GM12865 (cell line): ENCODE measurements around the gene PEX5.
A peak's percentile ranks its signal among the peaks of the same experiment; 100 is the strongest.

Source experiments
- DNase-seq: peaks from one replicate; pipeline ENCODE4 v3.0.0; 2010; ENCODE audit warnings: low read depth
- H3K4me3 ChIP-seq: 2 replicates; pipeline ENCODE4 v1.5.1; 2011; ENCODE audit warnings: mild to moderate bottlenecking, low read depth, low read length, control low read depth
- CTCF ChIP-seq: IDR thresholded peaks from 2 replicates; pipeline ENCODE4 v1.5.1; 2011; ENCODE audit warnings: low read length, control low read depth, low read depth, inconsistent platforms; ENCODE audit not compliant: insufficient read depth; ENCODE audit errors: missing control alignments

Gene PEX5

DNA sequence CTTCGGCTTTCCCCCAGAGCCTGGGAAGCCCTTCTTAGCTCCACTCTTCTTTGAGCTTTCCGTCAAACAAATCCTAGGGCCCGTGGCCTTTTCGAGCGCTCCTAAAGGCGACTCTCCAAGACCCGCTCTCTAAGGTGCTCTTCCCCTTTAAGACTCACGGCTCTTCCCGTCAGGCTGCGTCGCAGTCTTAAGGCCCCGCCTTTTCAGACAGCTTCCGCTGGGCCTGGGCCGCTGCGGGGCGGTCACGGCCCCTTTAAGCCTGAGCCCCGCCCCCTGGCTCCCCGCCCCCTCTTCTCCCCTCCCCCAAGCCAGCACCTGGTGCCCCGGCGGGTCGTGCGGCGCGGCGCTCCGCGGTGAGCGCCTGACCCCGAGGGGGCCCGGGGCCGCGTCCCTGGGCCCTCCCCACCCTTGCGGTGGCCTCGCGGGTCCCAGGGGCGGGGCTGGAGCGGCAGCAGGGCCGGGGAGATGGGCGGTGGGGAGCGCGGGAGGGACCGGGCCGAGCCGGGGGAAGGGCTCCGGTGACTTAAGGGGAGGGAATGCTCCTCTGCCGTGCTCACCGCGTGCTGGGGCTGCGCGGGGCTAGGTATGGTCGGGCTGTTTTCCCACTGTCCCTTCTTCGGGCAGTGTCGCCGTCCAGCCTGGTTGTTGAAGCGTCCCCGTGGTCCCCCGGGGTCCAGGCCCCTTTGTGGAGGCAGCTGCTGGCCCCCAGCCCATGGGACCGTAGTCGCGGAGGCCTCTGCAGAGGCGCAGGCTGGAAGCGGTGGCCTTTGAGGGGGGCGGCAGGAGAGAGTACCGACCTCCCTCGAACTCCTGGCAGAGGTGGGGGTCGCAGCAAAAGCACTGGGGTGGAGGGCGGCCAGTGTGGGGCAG, at the start of gene PEX5:
Gene PEX5 (plus strand): TSS at position 289 of the 870 bp plus-strand sequence. CDS start 692 bp downstream, outside the sequence.
- peak; percentile 95 for DNase-seq
- no peak for TF ChIP-seq CTCF
- H3K4me3 ChIP-seq, result peak within 1 kb of the TSS; percentile 78

GRCh38 chr12:7141351-7142005, 48.0 kb upstream of the PEX5 start:
- DNase-seq, result no peak
- H3K4me3 ChIP-seq, result no peak overlapping the region
- TF ChIP-seq CTCF, result no peak

- H3K4me3 ChIP-seq, result no peak overlapping the region
- peak; percentile 52 for DNase-seq
- TF ChIP-seq CTCF, result peak; percentile 63
Observed at GRCh38 chr12:7142056-7142644, 47.3 kb upstream of the PEX5 start.

DNA sequence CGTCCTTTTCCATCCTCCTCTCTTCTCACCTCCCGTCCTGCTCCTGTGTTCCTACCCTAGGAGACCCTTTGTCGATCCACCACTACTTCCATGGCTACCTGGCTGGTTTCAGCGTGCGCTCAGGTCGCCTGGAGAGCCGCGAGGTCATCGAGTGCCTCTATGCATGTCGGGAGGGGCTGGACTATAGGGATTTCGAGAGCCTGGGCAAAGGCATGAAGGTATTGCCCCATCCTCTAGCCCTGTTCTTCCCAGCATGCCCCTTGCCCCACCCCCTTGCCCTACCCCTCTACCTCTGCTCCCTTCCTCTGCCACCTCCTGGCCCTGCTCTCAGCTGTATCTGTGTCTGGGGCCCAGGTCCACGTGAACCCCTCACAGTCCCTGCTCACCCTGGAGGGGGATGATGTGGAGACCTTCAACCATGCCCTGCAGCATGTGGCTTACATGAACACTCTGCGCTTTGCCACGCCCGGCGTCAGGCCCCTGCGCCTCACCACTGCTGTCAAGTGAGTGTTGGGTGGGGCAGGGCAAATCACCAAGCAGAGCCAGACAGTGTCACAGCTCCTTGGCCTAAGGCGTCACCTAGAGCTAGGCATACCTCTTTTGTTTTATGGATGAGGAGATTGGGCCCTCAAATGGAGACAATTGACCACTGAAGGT, 46.5 kb upstream of the PEX5 start:
- no peak overlapping the region for H3K4me3 ChIP-seq
- no peak for DNase-seq
- no peak for TF ChIP-seq CTCF

DNA sequence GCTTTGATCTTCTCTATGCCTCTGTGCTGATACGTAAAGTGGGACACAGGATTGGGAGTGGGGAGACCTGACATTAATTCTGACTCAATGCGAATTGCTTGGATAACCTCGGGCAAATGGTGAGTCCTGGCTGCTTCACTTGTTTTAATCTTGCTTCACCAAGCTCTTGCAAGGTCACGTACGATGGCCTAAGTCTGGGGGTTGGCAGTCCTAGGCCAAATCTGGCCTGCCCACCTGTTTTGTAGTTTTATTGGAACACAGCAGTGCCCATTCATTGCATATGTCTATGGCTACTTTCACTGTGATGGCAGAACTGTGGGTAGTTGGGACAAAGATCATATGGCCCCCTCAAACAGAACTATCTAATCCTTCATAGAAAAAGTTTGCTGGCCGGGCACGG, 45.9 kb upstream of the PEX5 start:
- no peak for TF ChIP-seq CTCF
- no peak for DNase-seq
- no peak overlapping the region for H3K4me3 ChIP-seq

GRCh38 chr12:7144414-7145120, 44.9 kb upstream of the PEX5 start:
- no peak overlapping the region for H3K4me3 ChIP-seq
- peak; percentile 39 for DNase-seq
- peak; percentile 48 for TF ChIP-seq CTCF
